Activated CD4-positive, alpha-beta T cell treated with anti-CD3 and anti-CD28 coated beads for 36 hours (primary cell): ENCODE measurements around the gene RAPGEF1. TPM values are rescaled to one million over a fixed set of nuclear protein-coding genes. Genes with fewer than 3 reads are reported as not detected.
"Not testable (repeated sequence)": the region's sequence is repeated elsewhere in the genome, so short reads cannot be mapped to it uniquely, and the experiment has no call there.

Experiments
- ATAC-seq: fragments of 200-7000 bp; cut with Tn5 transposase; one replicate; pipeline ENCODE4 v1.10.0; 2021; ENCODE audit warnings: mild to moderate bottlenecking, moderate library complexity
- CTCF ChIA-PET: fragments of 350-600 bp; sonication (Branson Sonifier 250); formaldehyde crosslinking; loops from one replicate; lab custom pipeline; 2021; ENCODE audit warnings: antibody characterized with exemption; lab: Charles Lee
- POLR2A ChIA-PET: fragments of 350-600 bp; sonication (Branson Sonifier 250); formaldehyde crosslinking; loops from one replicate; lab custom pipeline; 2021; ENCODE audit warnings: antibody characterized with exemption, inconsistent platforms; lab: Charles Lee
- DNase-seq: peaks from one replicate; pipeline ENCODE4 v3.0.0-alpha.2; 2020
- H3K27ac Mint-ChIP-seq: one replicate; pipeline ENCODE4 v1.8.0; 2021; ENCODE audit warnings: mixed read lengths
- H3K27me3 Mint-ChIP-seq: one replicate; pipeline ENCODE4 v1.8.0; 2021; ENCODE audit warnings: mixed read lengths
- H3K36me3 Mint-ChIP-seq: one replicate; pipeline ENCODE4 v1.8.0; 2021; ENCODE audit warnings: low read depth, mixed read lengths
- H3K4me1 Mint-ChIP-seq: one replicate; pipeline ENCODE4 v1.8.0; 2021; ENCODE audit warnings: mixed read lengths
- H3K4me3 Mint-ChIP-seq: one replicate; pipeline ENCODE4 v1.8.0; 2021; ENCODE audit warnings: mild to moderate bottlenecking, moderate library complexity, mixed read lengths
- H3K9me3 Mint-ChIP-seq: one replicate; pipeline ENCODE4 v1.8.0; 2021; ENCODE audit warnings: low read depth, mixed read lengths
- intact Hi-C, 2 experiments: fragments of 100-400 bp; cut with DNase I in 1 of 2; cut with micrococcal nuclease in 1 of 2; formaldehyde crosslinking; loops; one replicate each; pipeline versions ENCODE4 v1.14.2 to v1.15.1; 2022 to 2024; cut with DNase I, micrococcal nuclease
- total RNA-seq, 2 experiments: library from RNA; stranded (reverse); gene quantifications; one replicate each; pipeline ENCODE4 v1.2.3, GENCODE V29; 2021

RAPGEF1 gene
- total RNA-seq, 2 experiments from 2014 or later, result 86.7 to 108 TPM

DNA sequence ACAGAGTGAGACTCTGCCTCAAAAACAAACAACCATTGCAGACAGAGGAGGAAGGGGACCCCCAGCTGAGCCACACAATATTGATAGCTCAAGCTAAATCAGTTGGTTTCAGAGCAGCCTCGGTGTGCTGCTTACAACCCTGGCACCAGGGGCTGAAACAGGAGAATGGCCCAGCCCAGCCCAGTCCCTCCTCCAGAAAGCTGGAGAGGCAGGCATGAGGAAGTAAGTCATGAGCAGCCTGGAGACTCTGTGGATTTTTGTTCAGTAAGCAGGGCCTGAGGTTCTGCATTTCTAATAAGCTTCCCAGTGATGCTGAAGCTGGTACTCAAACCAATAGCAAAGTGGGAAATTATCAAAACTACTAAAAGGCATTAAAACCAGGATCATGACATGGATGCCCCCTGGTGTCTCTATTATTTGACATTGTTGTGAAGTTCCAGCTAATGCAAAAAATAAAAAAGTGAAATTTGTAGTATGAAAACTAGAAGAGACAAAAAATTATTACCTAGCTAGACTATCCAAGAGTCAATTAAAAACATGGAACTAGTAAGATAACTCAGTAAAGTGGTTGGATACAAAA lies 180.4 kb downstream of the RAPGEF1 start:
- Mint-ChIP-seq H3K4me3 (no peak overlapping the region), H3K27ac (no peak overlapping the region), H3K27me3 (peaks cover 13% of the 10 kb centered on the region), H3K4me1 (no peaks in the 10 kb centered on the region), H3K36me3 (no peaks in the 10 kb centered on the region), H3K9me3 (peaks cover 3% of the 10 kb centered on the region)
- ATAC-seq (no peak), DNase-seq (no peak)
- intact Hi-C loops, result loop anchor here in 1 of 2 experiments (2.0 kb wide), 1 partner anchor 209 kb away; no protein-coding TSS in a partner anchor
- ChIA-PET CTCF (interaction anchor here (1.8 kb wide), 1 partner anchor 210 kb away, joined by 7 read pairs; no protein-coding TSS in a partner anchor), POLR2A (interaction anchor here (1.3 kb wide), 1 partner anchor 59 kb away, joined by 6 read pairs; no protein-coding TSS in a partner anchor)

DNA sequence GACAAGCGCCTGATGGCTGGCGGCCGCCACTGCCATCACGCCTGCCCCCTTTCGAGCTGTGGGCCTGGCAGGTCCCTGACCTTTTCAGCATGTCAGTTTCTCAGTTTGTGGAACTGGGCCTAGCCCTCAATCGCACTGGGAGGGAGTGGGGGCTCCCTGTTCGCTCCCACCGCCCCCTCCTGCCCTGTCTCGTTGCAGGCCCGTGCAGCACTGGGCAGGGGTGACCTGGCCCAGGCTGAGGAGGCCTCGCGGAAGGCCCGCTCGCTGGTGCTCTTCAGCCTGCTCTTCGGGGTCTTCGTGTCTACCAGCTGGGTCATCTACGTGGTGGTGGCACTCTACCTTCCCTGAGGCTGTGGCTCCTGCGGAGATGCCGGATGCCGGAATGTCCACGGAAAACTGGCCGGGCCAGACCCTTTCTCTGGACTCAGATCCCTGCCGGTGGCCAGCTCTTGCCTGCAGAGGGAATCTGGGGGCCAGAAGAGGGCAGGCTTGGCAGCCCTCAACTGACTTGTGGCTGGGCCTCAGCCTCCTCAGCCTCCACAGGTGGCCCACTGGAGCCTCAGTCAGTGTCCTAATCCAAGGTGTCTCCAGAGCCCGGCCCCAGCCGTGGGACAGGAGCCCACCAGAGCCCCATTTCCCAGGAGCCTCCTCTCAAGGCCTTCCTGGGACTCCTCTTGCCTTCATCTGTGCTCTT lies 181.9 kb downstream of the RAPGEF1 start:
- intact Hi-C loops, result loop anchor here in 1 of 2 experiments (2.0 kb wide), 1 partner anchor 207 kb away; no protein-coding TSS in a partner anchor
- DNase-seq (no peak), ATAC-seq (no peak)
- H3K27me3 Mint-ChIP-seq, result peaks cover 16% of the 10 kb centered on the region
- no peak overlapping the region for H3K27ac Mint-ChIP-seq
- no peaks in the 10 kb centered on the region for H3K36me3 Mint-ChIP-seq
- peaks cover 3% of the 10 kb centered on the region for H3K9me3 Mint-ChIP-seq
- H3K4me3 Mint-ChIP-seq, result no peak overlapping the region
- ChIA-PET POLR2A (no interaction called here), CTCF (interaction anchor here (0.7 kb wide), 1 partner anchor 185 kb away, joined by 3 read pairs; no protein-coding TSS in a partner anchor)
- H3K4me1 Mint-ChIP-seq, result no peaks in the 10 kb centered on the region

DNA sequence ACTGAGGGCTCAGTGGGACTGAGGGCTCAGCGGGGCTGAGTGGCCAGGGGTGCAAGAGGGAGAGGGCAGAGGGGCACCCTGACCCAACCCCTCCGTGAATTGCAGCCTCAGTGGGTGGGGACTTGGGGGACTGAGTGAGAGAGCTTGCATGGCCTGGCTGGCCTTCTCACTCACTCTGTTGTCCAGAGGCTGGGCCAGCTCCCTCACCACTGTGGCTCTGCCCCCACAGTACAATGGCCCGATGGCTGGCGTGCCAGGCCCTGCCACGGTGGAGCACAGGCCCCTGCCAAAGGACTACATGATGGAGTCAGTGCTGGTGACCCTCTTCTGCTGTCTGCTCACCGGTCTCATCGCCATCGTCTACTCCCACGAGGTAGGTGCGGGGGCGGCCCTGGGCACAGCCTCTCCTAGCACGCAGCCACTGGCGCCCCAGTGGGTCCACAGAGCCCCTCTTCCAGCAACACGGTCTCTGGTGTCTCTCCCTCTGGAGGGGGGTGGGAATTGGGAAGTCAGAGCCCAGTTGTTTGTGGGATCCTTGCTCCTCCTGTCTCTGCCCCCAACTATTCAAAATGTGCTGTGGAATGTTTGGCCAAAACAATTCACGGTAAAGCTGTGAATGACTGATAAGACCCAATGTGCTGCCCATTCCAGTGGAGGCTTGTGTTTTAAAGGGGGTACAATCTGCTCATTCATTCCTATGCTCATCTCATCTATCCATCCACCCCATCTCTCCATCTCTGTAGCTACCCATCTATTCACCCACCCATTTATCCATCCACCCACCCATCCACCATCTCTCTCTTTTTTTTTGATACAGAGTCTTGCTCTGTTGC lies 183.8 kb downstream of the RAPGEF1 start:
- Mint-ChIP-seq H3K27me3 (peaks cover 23% of the 10 kb centered on the region), H3K36me3 (no peaks in the 10 kb centered on the region), H3K4me1 (no peaks in the 10 kb centered on the region), H3K9me3 (no peaks in the 10 kb centered on the region), H3K27ac (no peak overlapping the region), H3K4me3 (no peak overlapping the region)
- DNase-seq, result no peak
- intact Hi-C loops, result no loop called here
- ChIA-PET POLR2A (interaction anchor here (0.6 kb wide), 1 partner anchor 651 kb away, joined by 12 read pairs; no protein-coding TSS in a partner anchor), CTCF (interaction anchor here (0.6 kb wide), 1 partner anchor 188 kb away, joined by 3 read pairs; no protein-coding TSS in a partner anchor)
- no peak for ATAC-seq

DNA sequence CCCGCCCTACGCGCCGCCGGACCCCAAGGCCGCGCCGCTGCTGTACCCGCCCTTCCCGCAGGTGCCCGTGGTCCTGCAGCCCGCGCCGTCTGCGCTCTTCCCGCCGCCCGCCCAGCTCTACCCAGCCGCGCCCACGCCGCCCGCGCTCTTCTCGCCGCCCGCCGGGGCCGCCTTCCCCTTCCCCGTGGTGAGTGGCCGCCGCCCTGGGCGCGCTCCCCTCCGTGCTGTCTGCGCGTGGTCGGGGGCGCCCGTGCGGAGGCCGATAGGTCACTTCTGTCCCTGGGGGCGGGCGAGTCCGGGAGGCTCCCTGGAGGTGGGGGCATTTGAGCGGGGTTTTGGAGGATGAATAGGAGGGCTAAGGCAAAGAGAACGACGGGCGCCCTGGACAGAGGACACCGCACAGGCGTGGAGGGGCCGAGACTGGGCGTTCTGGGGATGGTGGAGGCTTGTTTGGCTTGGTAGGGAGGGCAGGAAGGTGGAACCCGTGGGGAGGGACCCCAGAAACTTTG lies 185.0 kb downstream of the RAPGEF1 start:
- Mint-ChIP-seq H3K9me3 (no peaks in the 10 kb centered on the region), H3K4me3 (no peak overlapping the region), H3K27ac (no peak overlapping the region), H3K36me3 (no peaks in the 10 kb centered on the region), H3K27me3 (peaks cover 29% of the 10 kb centered on the region), H3K4me1 (no peaks in the 10 kb centered on the region)
- ATAC-seq, result no peak
- POLR2A ChIA-PET, result no interaction called here
- no peak for DNase-seq
- intact Hi-C loops, result no loop called here
- CTCF ChIA-PET, result interaction anchor here (0.6 to 1.0 kb wide), 2 partner anchors 37 to 191 kb away, joined by 3 read pairs; no protein-coding TSS in a partner anchor

DNA sequence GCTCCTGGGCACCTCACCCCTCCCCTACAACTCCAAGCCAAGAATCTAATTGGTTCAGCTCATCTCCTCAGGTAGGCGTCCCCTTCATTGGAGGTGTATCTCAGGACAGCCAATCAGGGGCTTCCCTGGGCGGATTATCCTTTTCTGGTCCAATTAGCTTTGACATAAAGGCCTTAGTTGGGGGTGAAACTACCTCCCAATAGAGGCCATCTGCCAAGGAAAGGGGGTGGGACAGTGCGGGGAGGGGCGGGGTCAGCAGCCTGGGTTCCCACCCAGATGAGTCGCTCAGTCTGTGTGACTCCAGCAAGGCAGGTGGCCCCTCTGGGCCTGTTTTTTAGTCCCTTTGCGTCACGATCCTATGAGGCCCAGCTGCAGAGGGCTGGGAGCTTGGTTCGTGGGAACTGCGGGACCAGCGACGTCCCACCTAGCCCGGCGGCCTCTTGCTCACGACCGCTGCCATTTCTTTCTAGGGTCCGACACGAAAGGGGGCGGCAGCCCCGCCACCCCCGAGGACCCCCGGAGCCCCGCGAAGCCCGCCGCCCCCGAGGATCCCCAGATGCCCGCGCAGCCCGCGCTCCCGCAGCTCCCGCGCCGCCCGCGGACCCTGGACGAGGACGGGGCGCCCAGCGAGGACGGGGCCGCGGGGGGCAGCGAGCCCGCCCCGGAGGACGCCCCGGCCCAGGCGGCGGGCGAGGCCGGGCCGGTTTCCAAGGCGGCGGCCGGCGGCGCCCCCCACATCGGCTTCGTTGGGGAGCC lies 185.6 kb downstream of the RAPGEF1 start:
- Mint-ChIP-seq H3K4me1 (no peaks in the 10 kb centered on the region), H3K27ac (no peak overlapping the region), H3K36me3 (no peaks in the 10 kb centered on the region), H3K27me3 (peaks cover 35% of the 10 kb centered on the region), H3K4me3 (no peak overlapping the region), H3K9me3 (no peaks in the 10 kb centered on the region)
- ChIA-PET POLR2A (interaction anchor here (0.8 kb wide), 1 partner anchor 50 kb away, joined by 3 read pairs; no protein-coding TSS in a partner anchor), CTCF (interaction anchor here (0.6 to 1.0 kb wide), 3 partner anchors 8 to 192 kb away, joined by 3 read pairs; no protein-coding TSS in a partner anchor)
- ATAC-seq, result peak; percentile 42
- intact Hi-C loops, result no loop called here
- no peak for DNase-seq

DNA sequence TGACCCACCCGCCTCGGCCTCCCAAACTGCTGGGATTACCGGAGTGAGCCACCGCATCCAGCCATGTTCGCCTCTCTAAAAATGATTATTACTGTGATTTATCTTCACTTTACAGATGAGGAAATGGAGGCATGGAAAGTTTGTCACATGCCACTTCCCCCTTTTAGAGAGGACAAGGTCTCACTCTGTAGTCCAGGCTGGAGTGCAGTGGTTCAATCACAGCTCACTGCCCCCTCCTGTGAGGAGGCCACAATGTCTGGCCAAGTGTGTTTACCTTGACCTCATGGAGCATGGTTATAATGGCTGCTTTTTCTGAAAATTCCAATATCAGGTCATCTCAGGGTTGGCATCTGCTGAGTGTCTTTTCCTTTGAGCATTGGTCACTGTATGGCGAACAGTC lies 187.8 kb downstream of the RAPGEF1 start:
- ChIA-PET CTCF (interaction anchor here (1.1 kb wide), 1 partner anchor 201 kb away, joined by 5 read pairs; no protein-coding TSS in a partner anchor), POLR2A (no interaction called here)
- no peak for ATAC-seq
- Mint-ChIP-seq H3K36me3 (peaks cover 5% of the 10 kb centered on the region), H3K27me3 (peaks cover 55% of the 10 kb centered on the region), H3K4me3 (no peak overlapping the region), H3K27ac (no peak overlapping the region), H3K4me1 (peaks cover 7% of the 10 kb centered on the region), H3K9me3 (peaks cover 7% of the 10 kb centered on the region)
- no peak for DNase-seq
- intact Hi-C loops, result no loop called here

DNA sequence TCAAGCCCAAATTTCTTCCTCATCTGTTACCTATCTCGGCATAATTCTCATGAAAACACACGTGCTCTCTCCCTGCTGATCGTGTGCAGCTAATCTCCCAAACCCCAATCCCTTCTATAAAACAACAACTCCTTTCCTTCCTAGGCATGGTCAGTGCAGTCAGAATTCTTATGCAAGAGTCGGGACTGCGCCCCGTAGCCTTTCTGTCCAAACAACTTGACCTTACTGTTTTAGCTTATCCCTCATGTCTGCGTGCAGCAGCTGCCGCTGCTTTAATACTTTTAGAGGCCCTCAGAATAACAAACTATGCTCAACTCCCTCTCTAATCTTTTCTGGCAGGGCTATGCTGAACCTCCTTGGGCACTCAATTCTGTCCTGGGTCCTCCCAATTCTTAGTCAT lies 189.4 kb downstream of the RAPGEF1 start:
- H3K4me1 Mint-ChIP-seq, result peaks cover 12% of the 10 kb centered on the region
- H3K27ac Mint-ChIP-seq, intact Hi-C loops, CTCF ChIA-PET, POLR2A ChIA-PET, H3K4me3 Mint-ChIP-seq, H3K9me3 Mint-ChIP-seq, H3K36me3 Mint-ChIP-seq, DNase-seq, ATAC-seq: not testable (repeated sequence)
- peaks cover 53% of the 10 kb centered on the region for H3K27me3 Mint-ChIP-seq

DNA sequence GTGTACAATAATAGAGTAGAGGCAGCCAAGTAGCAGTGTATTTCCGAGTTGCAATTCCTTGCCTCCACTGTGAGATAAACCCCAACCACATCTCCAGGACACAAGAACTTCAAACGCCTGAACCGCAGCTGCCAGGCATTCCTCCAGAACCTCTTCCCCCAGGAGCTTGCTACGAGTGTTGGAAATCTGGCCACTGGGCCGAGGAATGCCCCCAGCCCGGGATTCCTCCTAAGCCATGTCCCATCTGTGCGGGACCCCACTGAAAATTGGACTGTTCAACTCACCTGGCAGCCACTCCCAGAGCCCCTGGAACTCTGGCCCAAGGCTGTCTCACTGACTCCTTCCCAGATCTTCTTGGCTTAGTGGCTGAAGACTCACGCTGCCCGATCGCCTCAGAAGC lies 190.7 kb downstream of the RAPGEF1 start:
- peaks cover 10% of the 10 kb centered on the region for H3K9me3 Mint-ChIP-seq
- intact Hi-C loops, CTCF ChIA-PET, H3K36me3 Mint-ChIP-seq, ATAC-seq, H3K4me3 Mint-ChIP-seq, DNase-seq, POLR2A ChIA-PET, H3K27ac Mint-ChIP-seq: not testable (repeated sequence)
- H3K27me3 Mint-ChIP-seq, result peaks cover 49% of the 10 kb centered on the region
- peaks cover 14% of the 10 kb centered on the region for H3K4me1 Mint-ChIP-seq

DNA sequence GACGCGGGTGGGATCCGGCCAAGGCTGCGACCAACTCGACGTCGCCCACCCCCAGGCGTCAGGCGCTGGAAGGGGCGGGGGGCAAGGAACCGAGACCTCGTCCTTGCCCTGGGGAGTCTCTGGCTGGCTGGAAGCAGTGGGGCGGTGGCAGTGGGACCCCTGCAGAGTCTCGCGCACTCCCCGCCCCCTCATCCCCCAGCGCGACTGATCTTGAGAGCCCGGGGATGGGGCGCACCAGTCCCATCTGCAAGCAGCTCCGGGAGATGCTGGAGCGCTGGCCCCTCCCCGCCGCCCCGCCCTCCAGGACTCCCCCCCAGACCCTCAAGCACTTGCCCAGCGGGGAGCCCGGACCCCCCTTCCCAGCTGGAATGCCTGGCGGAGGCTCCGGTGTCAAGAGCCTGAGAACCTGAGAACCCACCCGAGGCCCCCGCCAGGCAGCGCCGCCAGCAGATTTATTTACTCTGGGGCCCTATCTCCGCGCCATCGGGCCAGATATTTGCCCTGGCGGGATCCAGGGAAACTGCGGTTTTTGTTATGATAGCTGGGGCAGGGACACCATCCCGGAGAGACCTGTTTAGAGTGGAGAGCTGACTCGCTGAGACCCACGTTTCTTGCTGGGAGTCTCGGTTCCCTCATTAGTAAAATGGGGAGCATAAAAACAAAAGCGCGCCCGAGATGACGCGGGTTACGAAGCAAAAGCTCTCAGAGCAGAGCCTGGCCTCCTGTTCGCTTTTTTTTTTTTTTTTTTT lies 193.4 kb downstream of the RAPGEF1 start:
- peak overlapping the region; percentile 57 for H3K4me3 Mint-ChIP-seq
- peaks cover 42% of the 10 kb centered on the region for H3K27me3 Mint-ChIP-seq
- peaks cover 14% of the 10 kb centered on the region for H3K4me1 Mint-ChIP-seq
- DNase-seq, result peak; percentile 55
- CTCF ChIA-PET, result interaction anchor here (0.8 to 1.2 kb wide), 3 partner anchors 93 to 366 kb away, joined by 3 to 4 read pairs (median 3); no protein-coding TSS in a partner anchor
- H3K27ac Mint-ChIP-seq, result no peak overlapping the region
- peak; percentile 60 for ATAC-seq
- peaks cover 15% of the 10 kb centered on the region for H3K36me3 Mint-ChIP-seq
- POLR2A ChIA-PET, result interaction anchor here (1.0 to 1.2 kb wide), 2 partner anchors 24 to 132 kb away, joined by 3 to 4 read pairs; no protein-coding TSS in a partner anchor
- H3K9me3 Mint-ChIP-seq, result peaks cover 22% of the 10 kb centered on the region
- intact Hi-C loops, result no loop called here
